Activated T-cell treated with anti-CD3 and anti-CD28 coated beads, Interleukin-2, amount 50 U/mL, for 1 hour (primary cell): ENCODE data around the gene OCLN.
"Not testable (repeated sequence)": the region's sequence is repeated elsewhere in the genome, so short reads cannot be mapped to it uniquely, and the experiment has no call there.

Experiments
- DNase-seq: peaks from one replicate; pipeline ENCODE4 v3.0.0-alpha.2; 2020

OCLN gene

GRCh38 chr5:69492391-69492922 is at the start of gene OCLN:
Gene OCLN (plus strand): TSS chr5:69492790. CDS start chr5:69504245, 11,455 bp downstream.
- DNase-seq = no peak

GRCh38 chr5:69444127-69444754 is 48.3 kb upstream of the OCLN start:
- no peak for DNase-seq

GRCh38 chr5:69449511-69449910 is 43.1 kb upstream of the OCLN start:
- DNase-seq = no peak

- no peak for DNase-seq
Observed at GRCh38 chr5:69450116-69450515, 42.5 kb upstream of the OCLN start.

GRCh38 chr5:69450527-69450926 is 42.1 kb upstream of the OCLN start:
- DNase-seq = not testable (repeated sequence)

- no peak for DNase-seq
Observed at GRCh38 chr5:69451941-69452647, 40.5 kb upstream of the OCLN start.

- not testable (repeated sequence) for DNase-seq
Observed at GRCh38 chr5:69453487-69453886, 39.1 kb upstream of the OCLN start.

- no peak for DNase-seq
Observed at GRCh38 chr5:69454460-69455249, 37.9 kb upstream of the OCLN start.

GRCh38 chr5:69455428-69455988 is 37.1 kb upstream of the OCLN start:
- not testable (repeated sequence) for DNase-seq

- DNase-seq = no peak
Observed at GRCh38 chr5:69462170-69462569, 30.4 kb upstream of the OCLN start.

GRCh38 chr5:69466375-69466774 is 26.2 kb upstream of the OCLN start:
- DNase-seq = not testable (repeated sequence)

- no peak for DNase-seq
Observed at GRCh38 chr5:69467442-69468225, 25.0 kb upstream of the OCLN start.

GRCh38 chr5:69468631-69469030 is 24.0 kb upstream of the OCLN start:
- no peak for DNase-seq

GRCh38 chr5:69471516-69471915 is 21.1 kb upstream of the OCLN start:
- DNase-seq = not testable (repeated sequence)

- DNase-seq = not testable (repeated sequence)
Observed at GRCh38 chr5:69472535-69473143, 20.0 kb upstream of the OCLN start.

- no peak for DNase-seq
Observed at GRCh38 chr5:69477170-69477569, 15.4 kb upstream of the OCLN start.

- not testable (repeated sequence) for DNase-seq
Observed at GRCh38 chr5:69478296-69478695, 14.3 kb upstream of the OCLN start.

GRCh38 chr5:69484891-69485290 is 7.7 kb upstream of the OCLN start:
- no peak for DNase-seq

- DNase-seq = no peak
Observed at GRCh38 chr5:69485471-69485870, 7.1 kb upstream of the OCLN start.

GRCh38 chr5:69489246-69489645 is 3.3 kb upstream of the OCLN start:
- DNase-seq = no peak

- DNase-seq = no peak
Observed at GRCh38 chr5:69491027-69491426, 1.6 kb upstream of the OCLN start.

GRCh38 chr5:69491838-69492390 is 676 bp upstream of the OCLN start:
- DNase-seq = no peak
